ENCODE measurements around the gene ARID3C. TPM values are rescaled to one million over a fixed set of nuclear protein-coding genes. Genes with fewer than 3 reads are reported as not detected.

Gene ARID3C
- total RNA-seq, 4 donors from 2014 or later = not detected

- H3K36me3 ChIP-seq = no peaks in the 10 kb centered on the region
- ATAC-seq = no peak
- TF ChIP-seq POLR2A (IDR thresholded peaks at IDR 0.05) (no peak), EP300 (IDR thresholded peaks at IDR 0.05) (no peak), POLR2AphosphoS5 (IDR thresholded peaks at IDR 0.05) (no peak)
- TF ChIP-seq, protein P1, sequence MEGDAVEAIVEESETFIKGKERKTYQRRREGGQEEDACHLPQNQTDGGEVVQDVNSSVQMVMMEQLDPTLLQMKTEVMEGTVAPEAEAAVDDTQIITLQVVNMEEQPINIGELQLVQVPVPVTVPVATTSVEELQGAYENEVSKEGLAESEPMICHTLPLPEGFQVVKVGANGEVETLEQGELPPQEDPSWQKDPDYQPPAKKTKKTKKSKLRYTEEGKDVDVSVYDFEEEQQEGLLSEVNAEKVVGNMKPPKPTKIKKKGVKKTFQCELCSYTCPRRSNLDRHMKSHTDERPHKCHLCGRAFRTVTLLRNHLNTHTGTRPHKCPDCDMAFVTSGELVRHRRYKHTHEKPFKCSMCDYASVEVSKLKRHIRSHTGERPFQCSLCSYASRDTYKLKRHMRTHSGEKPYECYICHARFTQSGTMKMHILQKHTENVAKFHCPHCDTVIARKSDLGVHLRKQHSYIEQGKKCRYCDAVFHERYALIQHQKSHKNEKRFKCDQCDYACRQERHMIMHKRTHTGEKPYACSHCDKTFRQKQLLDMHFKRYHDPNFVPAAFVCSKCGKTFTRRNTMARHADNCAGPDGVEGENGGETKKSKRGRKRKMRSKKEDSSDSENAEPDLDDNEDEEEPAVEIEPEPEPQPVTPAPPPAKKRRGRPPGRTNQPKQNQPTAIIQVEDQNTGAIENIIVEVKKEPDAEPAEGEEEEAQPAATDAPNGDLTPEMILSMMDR (IDR thresholded peaks at IDR 0.05) = no peak
- H3K27me3 ChIP-seq = peaks cover 6% of the 10 kb centered on the region
- H3K9me3 ChIP-seq = no peaks in the 10 kb centered on the region
- no peak overlapping the region for H3K4me3 ChIP-seq
- no peaks in the 10 kb centered on the region for H3K4me1 ChIP-seq
- WGBS, 2 donors (ENCODE audit: low coverage in 1 of 2) = 0% methylated on average over 1 of the region's 1 CpG; no CpG with 5 or more reads in 1 of the 2 donors
- H3K27ac ChIP-seq = no peak overlapping the region
These were observed 28.0 kb downstream of the ARID3C start for GRCh38 chr9:34600908-34601307.

- 43 to 50% methylated on average over 1 of the region's 1 CpG for WGBS, 2 donors (ENCODE audit: low coverage in 1 of 2)
- peaks cover 0 to 4% (median 0%) of the 10 kb centered on the region in 3 donors for H3K4me1 ChIP-seq
- H3K27me3 ChIP-seq = peaks cover 7% of the 10 kb centered on the region
- H3K27ac ChIP-seq = no peak overlapping the region
- TF ChIP-seq POLR2A (IDR thresholded peaks at IDR 0.05) (no peak), EP300 (IDR thresholded peaks at IDR 0.05) (no peak), POLR2AphosphoS5 (IDR thresholded peaks at IDR 0.05) (no peak)
- TF ChIP-seq, protein P1 (IDR thresholded peaks at IDR 0.05) = no peak
- H3K9me3 ChIP-seq = no peaks in the 10 kb centered on the region
- no peaks in the 10 kb centered on the region for H3K36me3 ChIP-seq
- ATAC-seq = no peak
- H3K4me3 ChIP-seq = no peak overlapping the region
These were observed 29.3 kb downstream of the ARID3C start for GRCh38 chr9:34599546-34599945.

DNA sequence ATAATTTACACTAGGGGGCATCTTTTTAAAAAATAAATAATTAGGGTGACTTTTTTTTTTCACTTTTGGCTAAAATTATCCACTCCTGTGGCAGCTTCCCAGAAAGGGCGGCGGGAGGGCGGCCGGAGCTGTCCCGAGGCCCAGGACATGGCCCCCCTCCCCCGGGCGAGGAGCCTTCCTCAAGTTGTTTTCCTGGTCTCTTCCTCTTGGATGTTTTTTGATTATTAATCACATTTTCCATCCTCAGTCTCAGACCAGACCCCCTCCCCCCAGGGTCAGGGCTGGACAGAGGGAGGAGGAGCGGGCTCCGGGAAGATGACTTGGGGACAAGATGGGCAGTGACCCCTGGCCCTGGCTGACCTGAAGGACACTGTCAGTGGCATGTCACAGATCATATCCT is 34.7 kb downstream of the ARID3C start:
- Histone ChIP-seq H3K9me3 (no peaks in the 10 kb centered on the region), H3K36me3 (no peaks in the 10 kb centered on the region), H3K4me1 (peaks cover 0 to 57% (median 23%) of the 10 kb centered on the region in 3 donors), H3K4me3 (no peak overlapping the region), H3K27me3 (peaks cover 56% of the 10 kb centered on the region), H3K27ac (peak overlapping the region in 2 of 4 donors; percentile 62 to 69)
- WGBS, 2 donors (ENCODE audit: low coverage in 1 of 2) = 22 to 38% methylated on average over 6 to 8 of the region's 9 CpGs
- no peak for TF ChIP-seq POLR2A (IDR thresholded peaks at IDR 0.05)
- no peak for TF ChIP-seq EP300 (IDR thresholded peaks at IDR 0.05)
- TF ChIP-seq, protein P1 (IDR thresholded peaks at IDR 0.05) = no peak
- TF ChIP-seq POLR2AphosphoS5 (IDR thresholded peaks at IDR 0.05) = no peak
- ATAC-seq = no peak

GRCh38 chr9:34592895-34593601 is 35.8 kb downstream of the ARID3C start:
- H3K4me3 ChIP-seq = no peak overlapping the region
- H3K27me3 ChIP-seq = peaks cover 67% of the 10 kb centered on the region
- peak overlapping the region in 3 of 4 donors; percentile 35 to 69 (median 62) for H3K27ac ChIP-seq
- H3K9me3 ChIP-seq = no peaks in the 10 kb centered on the region
- TF ChIP-seq POLR2A (IDR thresholded peaks at IDR 0.05) = no peak
- TF ChIP-seq, protein P1 (IDR thresholded peaks at IDR 0.05) = no peak
- no peak for TF ChIP-seq EP300 (IDR thresholded peaks at IDR 0.05)
- TF ChIP-seq POLR2AphosphoS5 (IDR thresholded peaks at IDR 0.05) = peak; percentile 43
- 20% methylated on average over 1 of the region's 26 CpGs; no CpG with 5 or more reads in 1 of the 2 donors for WGBS, 2 donors (ENCODE audit: low coverage in 1 of 2)
- no peaks in the 10 kb centered on the region for H3K36me3 ChIP-seq
- ATAC-seq = peak; percentile 69
- peaks cover 0 to 69% (median 26%) of the 10 kb centered on the region in 3 donors for H3K4me1 ChIP-seq

Measured in gastroesophageal sphincter (tissue), 4 donors.